ENCODE measurements around the gene IL11. TPM values are rescaled to one million over a fixed set of nuclear protein-coding genes. Genes with fewer than 3 reads are reported as not detected.

IL11 gene
- total RNA-seq, 1 experiment from 2014 or later, result 3.9 TPM

- H2BK20ac ChIP-seq (ENCODE audit: low read depth, low read length, poor library complexity, severe bottlenecking), result no peak overlapping the region
- H4K5ac ChIP-seq (ENCODE audit: insufficient read length, low read depth, low read length), result no peak overlapping the region
- H3K4me3 Mint-ChIP-seq, result peak overlapping the region; percentile 88 to 90
- peak overlapping the region; percentile 18 for H3K9ac ChIP-seq (ENCODE audit: extremely low read depth, insufficient read length, low read length)
- no peaks in the 10 kb centered on the region for H3K9me3 ChIP-seq (ENCODE audit: control insufficient read depth, low read depth, low read length)
- peaks cover 20% of the 10 kb centered on the region in 2 experiments for H3K9me3 Mint-ChIP-seq
- H3K4me1 ChIP-seq (ENCODE audit: insufficient read depth, low read length), result no peaks in the 10 kb centered on the region; the same call in 1 of the 2 replicates
- no peak overlapping the region for H2BK12ac ChIP-seq (ENCODE audit: insufficient read length, low read depth, low read length)
- peak overlapping the region in 2 of 3 experiments; percentile 61 to 79; a peak in 4 of 7 replicates for H3K27ac Mint-ChIP-seq
- peaks cover 14% of the 10 kb centered on the region; the same call in 1 of the 2 replicates for H3K79me2 ChIP-seq (ENCODE audit: insufficient read depth, low read length)
- no CpG with 5 or more reads among the region's 5 CpGs for WGBS (ENCODE audit: extremely low coverage, insufficient read length, low lambda C conversion rate)
- peaks cover 19 to 42% of the 10 kb centered on the region in 2 experiments for H3K4me1 Mint-ChIP-seq
- H2AFZ ChIP-seq (ENCODE audit: low read length), result no peak overlapping the region
- H3K14ac ChIP-seq (ENCODE audit: insufficient read depth, low read length), result no peak overlapping the region
- H2BK5ac ChIP-seq (ENCODE audit: insufficient read length, low read length), result no peak overlapping the region
- no peak overlapping the region for H3K56ac ChIP-seq (ENCODE audit: insufficient read length, low read depth, low read length)
- TF ChIP-seq, protein P1, sequence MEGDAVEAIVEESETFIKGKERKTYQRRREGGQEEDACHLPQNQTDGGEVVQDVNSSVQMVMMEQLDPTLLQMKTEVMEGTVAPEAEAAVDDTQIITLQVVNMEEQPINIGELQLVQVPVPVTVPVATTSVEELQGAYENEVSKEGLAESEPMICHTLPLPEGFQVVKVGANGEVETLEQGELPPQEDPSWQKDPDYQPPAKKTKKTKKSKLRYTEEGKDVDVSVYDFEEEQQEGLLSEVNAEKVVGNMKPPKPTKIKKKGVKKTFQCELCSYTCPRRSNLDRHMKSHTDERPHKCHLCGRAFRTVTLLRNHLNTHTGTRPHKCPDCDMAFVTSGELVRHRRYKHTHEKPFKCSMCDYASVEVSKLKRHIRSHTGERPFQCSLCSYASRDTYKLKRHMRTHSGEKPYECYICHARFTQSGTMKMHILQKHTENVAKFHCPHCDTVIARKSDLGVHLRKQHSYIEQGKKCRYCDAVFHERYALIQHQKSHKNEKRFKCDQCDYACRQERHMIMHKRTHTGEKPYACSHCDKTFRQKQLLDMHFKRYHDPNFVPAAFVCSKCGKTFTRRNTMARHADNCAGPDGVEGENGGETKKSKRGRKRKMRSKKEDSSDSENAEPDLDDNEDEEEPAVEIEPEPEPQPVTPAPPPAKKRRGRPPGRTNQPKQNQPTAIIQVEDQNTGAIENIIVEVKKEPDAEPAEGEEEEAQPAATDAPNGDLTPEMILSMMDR (conservative IDR thresholded peaks at IDR 0.05), result no peak
- H4K8ac ChIP-seq (replicated peaks; ENCODE audit: insufficient read length, low read depth, low read length), result no peak overlapping the region
- no peak for DNase-seq
- H2BK15ac ChIP-seq (ENCODE audit: low read depth, low read length), result no peak overlapping the region
- no peaks in the 10 kb centered on the region for H4K20me1 ChIP-seq (ENCODE audit: control insufficient read depth, insufficient read depth, insufficient read length)
- H3K4me2 ChIP-seq (ENCODE audit: insufficient read depth, insufficient read length, low read length), result peak overlapping the region; percentile 77
- H3K27me3 ChIP-seq (ENCODE audit: insufficient read depth, low read length), result no peaks in the 10 kb centered on the region
- H3K27me3 Mint-ChIP-seq (ENCODE audit: low read depth), result peaks cover 15% of the 10 kb centered on the region
- no peak overlapping the region for H2BK120ac ChIP-seq (ENCODE audit: low read depth, low read length, poor library complexity, severe bottlenecking)
- H3T11ph ChIP-seq (ENCODE audit: low read length), result no peak overlapping the region
- no peak overlapping the region for H3K4ac ChIP-seq (ENCODE audit: low read depth, low read length)
- H3K36me3 Mint-ChIP-seq (ENCODE audit: insufficient read depth in 1 of 3, low read depth in 3 of 3), result peaks cover 51 to 65% (median 61%) of the 10 kb centered on the region in 3 experiments
- no peak overlapping the region for H3K27ac ChIP-seq (ENCODE audit: insufficient read length, low read depth, low read length)
- H4K91ac ChIP-seq (ENCODE audit: insufficient read length, low read depth, low read length), result no peak overlapping the region
- peaks cover 7% of the 10 kb centered on the region for H3K79me1 ChIP-seq (ENCODE audit: insufficient read depth, low read depth, low read length, poor library complexity, severe bottlenecking)
- no peak overlapping the region for H3K23ac ChIP-seq (ENCODE audit: insufficient read length, low read depth, low read length)
- H3K18ac ChIP-seq (ENCODE audit: insufficient read length, low read depth, low read length), result no peak overlapping the region
- H2AK5ac ChIP-seq (ENCODE audit: insufficient read length, low read length), result no peak overlapping the region
- peaks cover 6% of the 10 kb centered on the region for H3K23me2 ChIP-seq (ENCODE audit: insufficient read length, low read depth, low read length, poor library complexity, severe bottlenecking)
These were observed 35.4 kb upstream of the IL11 start for GRCh38 chr19:55405638-55406037.

All from H9 (cell line).